Glomerular visceral epithelial cell (primary cell): ENCODE results near the gene JADE3.

ENCODE experiments used
- DNase-seq: peaks from one replicate; pipeline ENCODE4 v3.0.0-alpha.2; 2016; ENCODE audit errors: extremely low spot score

Gene JADE3

DNA sequence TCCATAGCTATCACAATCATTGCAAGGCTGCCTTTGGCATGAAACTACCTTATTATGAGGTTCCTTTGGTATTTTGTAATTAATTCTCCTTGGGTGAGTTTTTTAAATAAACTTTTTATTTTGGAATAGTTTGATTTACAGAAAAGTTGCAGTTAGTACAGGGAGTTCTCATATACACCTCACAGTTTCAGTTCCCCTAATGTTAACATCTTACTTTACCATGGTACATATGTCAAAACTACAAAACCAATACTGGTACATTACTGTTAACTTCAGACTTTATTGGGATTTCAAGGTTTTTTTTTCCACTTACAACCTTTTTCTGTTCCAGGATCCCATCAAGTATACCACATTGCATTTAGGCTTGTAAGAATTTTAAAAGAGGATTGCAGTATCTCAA, 114.0 kb downstream of the JADE3 start:
- DNase-seq = no peak

DNA sequence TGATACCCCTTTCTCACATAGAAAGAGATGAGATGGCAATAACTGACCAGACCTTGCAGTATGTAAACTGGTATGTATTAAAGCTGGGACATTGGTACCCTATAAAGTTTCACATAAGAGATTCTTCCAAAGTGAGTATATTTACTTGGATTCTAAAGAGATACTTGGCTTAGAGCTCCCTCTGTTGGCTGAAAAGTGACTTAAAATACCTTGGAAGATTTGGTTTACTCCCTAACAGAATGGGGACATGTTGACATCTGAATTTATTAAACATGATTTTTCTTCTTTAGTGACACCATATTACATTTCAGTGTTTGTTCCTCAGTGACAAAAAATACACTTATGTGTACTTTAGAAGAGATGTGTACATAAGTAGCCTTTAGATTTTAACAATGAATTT, 118.1 kb downstream of the JADE3 start:
- peak; percentile 58 for DNase-seq

GRCh38 chrX:47047989-47048388, 135.8 kb downstream of the JADE3 start:
- DNase-seq = no peak

DNA sequence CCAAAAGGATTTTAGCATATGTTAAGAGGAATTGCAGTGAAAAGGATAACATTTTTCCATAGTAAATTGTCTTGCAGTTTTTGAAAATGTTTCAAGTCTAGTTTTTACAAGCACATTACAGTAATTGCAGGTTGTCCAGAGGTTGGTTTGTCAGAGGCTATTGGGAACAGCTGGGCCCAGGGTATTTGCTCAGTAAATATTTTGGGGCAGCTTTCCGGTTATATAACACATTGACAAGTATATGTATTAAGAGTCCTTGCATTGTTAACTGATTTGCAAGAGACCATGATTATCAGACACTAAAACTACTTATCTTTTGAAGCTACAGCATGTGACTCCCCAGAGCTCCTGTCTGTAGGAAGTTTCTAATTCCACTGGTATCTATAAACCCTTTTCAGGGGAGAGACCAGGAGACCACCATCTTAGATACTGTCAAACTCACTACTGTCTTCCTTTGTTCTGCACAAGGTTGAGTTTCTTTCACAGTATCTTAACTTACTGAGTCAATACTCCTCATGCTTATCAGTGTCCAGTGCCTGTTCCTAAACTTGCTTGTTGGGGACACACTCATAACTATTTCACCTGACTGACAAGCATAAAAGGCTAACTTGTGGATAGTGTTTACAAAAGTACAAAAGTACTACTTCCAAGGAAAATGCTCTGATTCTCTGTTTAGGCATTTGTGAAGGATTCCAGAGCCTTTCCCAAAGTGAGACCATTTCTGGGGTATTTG, 147.1 kb downstream of the JADE3 start:
- no peak for DNase-seq

GRCh38 chrX:47060708-47061107, 148.5 kb downstream of the JADE3 start:
- DNase-seq = no peak

DNA sequence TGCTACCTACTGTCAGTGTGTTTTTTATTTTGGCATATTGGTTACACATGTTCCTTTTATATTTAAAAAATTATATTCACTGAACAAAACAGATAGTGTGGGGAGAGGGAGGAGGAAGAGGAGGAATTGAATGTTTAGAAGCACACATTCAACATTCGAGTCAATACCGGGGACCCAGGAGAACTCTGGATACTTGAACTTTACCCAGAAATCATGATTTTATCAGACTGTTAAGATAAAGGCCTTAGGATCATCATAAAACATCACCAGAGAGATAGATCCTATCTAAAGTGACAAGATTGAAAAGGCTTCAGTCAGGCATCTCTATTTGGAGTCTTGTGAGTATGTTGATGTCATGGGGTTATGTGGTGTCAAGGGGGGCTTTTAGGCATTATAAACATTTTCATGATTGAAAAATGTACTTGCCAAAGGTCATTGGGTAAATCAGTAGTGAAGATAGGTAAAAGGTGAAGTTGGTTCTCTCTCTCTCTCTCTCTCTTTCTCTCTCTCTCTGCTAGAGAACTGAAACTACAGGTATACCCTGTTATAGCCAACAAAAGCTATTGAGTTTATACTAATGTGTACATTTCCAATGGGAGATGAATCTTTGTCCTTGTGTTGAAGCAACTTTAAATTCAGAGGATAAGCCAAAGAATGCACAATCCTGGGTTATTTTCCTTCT, 149.2 kb downstream of the JADE3 start:
- no peak for DNase-seq

- DNase-seq = no peak
Measured at GRCh38 chrX:47063179-47063578, 151.0 kb downstream of the JADE3 start.

DNA sequence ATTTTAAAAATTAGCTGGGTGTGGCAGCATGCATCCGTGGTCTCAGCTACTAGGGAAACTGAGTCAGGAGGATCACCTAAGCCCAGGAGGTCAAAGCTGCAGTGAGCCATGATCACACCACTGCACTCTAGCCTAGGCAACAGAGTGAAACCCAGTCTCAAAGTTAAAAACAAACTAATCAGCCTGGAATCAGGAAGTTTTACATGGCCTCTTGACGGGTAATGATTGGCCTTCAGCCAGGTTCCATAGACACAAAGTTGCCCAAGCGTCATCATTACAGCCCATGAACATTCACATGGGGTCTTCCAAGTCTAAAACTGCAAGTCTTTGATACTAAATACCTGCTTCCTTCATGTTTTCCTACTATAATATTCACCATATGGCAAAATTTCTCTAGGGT, 156.0 kb downstream of the JADE3 start:
- DNase-seq = no peak

DNA sequence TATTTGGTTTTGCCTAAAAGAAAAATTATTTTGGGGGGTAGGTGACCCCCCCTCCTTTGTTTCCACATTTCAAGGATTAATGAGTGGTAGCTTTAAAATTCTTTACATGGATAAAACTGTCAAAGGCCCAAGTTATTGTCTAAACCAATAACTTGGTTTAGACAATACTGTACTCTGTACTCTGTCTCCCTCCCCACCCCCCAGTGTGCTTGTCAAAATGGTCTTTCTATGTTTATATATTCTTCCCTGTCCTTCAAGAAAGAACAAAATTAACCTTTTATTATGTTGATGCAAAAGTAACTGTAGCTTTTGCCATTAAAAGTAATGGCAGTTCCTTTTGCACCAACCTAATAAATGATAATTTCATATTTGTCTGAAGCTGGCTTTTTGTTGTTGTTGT, 156.5 kb downstream of the JADE3 start:
- DNase-seq = no peak

GRCh38 chrX:47078129-47079043, 166.2 kb downstream of the JADE3 start, which contains the start of gene RGN:
RGN (plus strand) TSS chrX:47078443; CDS start chrX:47081145, 2,702 bp downstream.
- DNase-seq = no peak

DNA sequence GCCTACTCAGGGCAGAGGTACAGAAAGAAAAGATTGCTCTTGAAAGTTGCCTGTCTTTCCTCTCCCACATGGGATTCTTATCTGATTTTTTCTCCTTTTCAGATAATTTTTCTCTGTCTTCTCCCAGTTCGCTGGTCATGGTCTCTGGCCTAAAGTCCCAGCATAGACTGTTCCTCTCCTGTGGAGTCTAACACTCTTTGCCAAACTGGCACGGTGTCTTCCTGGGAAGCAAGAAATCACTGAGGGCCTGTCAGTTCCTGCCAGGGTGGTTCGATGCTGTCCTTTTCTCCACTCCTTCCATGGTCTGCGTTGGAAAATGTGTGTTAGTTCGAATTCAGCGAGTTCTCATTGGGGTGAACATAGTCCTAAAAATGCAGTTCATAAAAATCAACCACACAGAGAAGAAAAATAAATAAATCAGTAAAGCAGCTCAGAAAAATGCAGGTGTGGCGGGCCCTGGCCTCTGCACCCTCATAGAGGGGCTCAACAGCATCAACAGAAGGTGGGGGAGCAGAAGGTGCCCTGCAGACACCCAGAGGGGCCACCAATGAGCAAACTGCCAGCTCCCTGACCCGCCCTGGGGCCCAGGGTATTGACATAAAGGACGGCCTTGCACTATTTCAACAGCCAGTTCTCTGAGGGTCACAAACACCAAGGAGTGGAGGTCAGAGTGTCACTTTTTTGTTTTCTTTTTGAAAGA, 168.1 kb downstream of the JADE3 start:
- DNase-seq = no peak

- DNase-seq = no peak
Measured at GRCh38 chrX:47080915-47081236, 168.7 kb downstream of the JADE3 start.

DNA sequence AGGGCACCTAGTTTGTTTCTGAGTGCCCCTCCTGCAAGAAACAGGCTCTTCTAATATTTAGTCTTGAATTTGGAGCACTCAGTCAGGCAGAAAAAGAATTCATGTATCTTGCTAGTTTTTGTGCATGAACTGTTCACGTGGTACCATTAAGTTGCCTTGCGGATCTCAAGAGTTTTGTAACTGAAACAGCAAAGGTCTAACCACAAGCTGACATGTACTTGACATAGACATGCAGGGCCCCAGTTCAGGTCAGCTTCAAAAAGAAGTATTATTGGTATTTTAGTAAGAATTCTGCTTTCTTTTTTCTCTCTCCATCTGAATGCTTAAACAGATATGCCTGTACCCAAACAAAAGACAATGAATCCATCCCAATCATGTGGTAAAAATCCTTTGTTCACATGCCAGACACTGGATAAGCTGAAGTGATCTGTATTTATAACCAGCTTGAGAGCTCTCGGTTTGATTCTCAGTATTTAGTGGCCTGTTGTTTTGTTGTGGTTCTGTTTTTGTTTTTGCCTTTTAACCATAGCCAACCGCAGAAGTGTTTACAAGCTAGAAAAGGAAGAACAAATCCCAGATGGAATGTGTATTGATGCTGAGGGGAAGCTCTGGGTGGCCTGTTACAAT, 179.0 kb downstream of the JADE3 start:
- DNase-seq = no peak

- DNase-seq = peak; percentile 28
Measured at GRCh38 chrX:47093248-47093647, 181.0 kb downstream of the JADE3 start.

- DNase-seq = no peak
Measured at GRCh38 chrX:47093860-47094259, 181.6 kb downstream of the JADE3 start.

- no peak for DNase-seq
Measured at GRCh38 chrX:47097018-47097417, 184.8 kb downstream of the JADE3 start.

DNA sequence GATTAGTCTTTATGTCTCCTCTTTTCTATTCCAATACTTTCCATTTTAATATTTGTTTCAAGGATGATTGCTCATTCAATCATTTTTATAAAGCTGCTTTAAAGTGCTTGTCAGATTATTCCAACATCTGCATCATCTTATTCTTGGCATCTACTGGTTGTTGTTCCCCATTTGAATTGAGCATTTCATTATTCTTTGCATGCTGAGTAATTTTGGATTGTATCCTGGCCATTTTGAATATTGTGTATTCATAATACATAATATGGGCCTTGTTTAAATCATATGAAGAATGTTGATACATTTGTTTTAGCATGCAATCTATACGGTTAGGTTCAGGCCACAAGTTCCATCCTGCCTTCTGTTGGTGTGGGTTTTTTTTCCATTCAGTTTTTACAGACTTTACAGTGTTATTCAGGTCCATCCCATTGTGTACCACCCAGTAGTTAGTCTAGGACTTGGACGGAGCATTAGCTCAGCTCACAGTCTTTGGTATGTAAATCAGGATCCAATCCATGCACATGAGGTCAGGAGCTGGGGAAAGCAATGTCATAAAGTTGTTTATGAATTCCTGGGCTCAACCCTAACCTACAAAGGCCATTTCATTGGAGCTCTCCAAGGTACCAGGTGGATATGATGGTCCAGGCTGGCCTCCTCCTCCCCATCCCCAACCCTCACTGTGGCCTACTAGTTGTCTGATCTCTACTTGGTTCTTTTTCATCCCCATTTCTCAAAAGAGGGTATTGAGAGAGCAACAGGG, 186.3 kb downstream of the JADE3 start:
- no peak for DNase-seq

DNA sequence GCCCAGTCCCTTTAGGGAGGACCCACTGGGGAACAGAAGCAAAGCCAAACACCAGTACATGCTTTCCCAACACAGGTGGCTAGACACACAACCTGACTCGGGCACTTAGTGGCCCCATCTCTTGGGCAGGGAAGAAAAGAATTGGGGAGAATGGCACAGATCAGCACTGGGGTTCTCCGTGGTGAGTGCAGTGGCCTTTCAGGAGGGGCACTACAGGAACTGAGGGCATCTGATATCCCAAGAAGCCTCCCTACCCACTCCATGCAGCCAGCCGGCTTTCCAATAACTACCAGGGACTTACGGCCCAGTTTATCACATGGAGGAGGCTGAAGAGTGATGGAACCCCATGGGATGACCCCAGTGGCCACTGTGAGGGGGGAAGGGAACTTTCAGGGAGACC, 189.0 kb downstream of the JADE3 start:
- no peak for DNase-seq
